IMR-90 (cell line): ENCODE data around the gene SDHA. TPM values are rescaled to one million over a fixed set of nuclear protein-coding genes. Genes with fewer than 3 reads are reported as not detected.

ENCODE experiments used
- ATAC-seq: fragments of 200-7000 bp; cut with Tn5 transposase; 2 replicates; pipeline ENCODE4 v1.9.1; 2020; ENCODE audit warnings: low read depth, mild to moderate bottlenecking, moderate library complexity
- BruUV-seq: library from RNA; stranded (reverse); fragments of 400-500 nt; replicated peaks from 2 replicates; lab custom pipeline; 2021; lab: Mats Ljungman, UMichigan
- CTCF ChIA-PET: fragments of 300-600 bp; formaldehyde crosslinking; extraction: SDS; loops from one replicate; lab custom pipeline; 2021; ENCODE audit warnings: antibody characterized with exemption; lab: Yijun Ruan, JAX
- POLR2A ChIA-PET: fragments of 300-600 bp; sonication (Branson Sonifier 250); formaldehyde crosslinking; loops from one replicate; lab custom pipeline; 2022; ENCODE audit warnings: antibody characterized with exemption; ENCODE audit not compliant: unreplicated experiment; lab: Charles Lee
- DNase-seq: peaks from one replicate; pipeline ENCODE4 v3.0.0; 2013
- H2AFZ ChIP-seq: replicated peaks from 2 replicates; pipeline ENCODE3; 2013; ENCODE audit warnings: low read length, mild to moderate bottlenecking; ENCODE audit not compliant: poor library complexity
- H2AK5ac ChIP-seq: 2 replicates; pipeline ENCODE4 v1.6.1; 2013; ENCODE audit warnings: low read depth, low read length, inconsistent platforms
- H2AK9ac ChIP-seq: replicated peaks from 2 replicates; pipeline ENCODE3; 2013; ENCODE audit warnings: mild to moderate bottlenecking, low read depth, low read length, moderate library complexity; ENCODE audit not compliant: poor library complexity
- H2BK120ac ChIP-seq: 2 replicates; pipeline ENCODE4 v1.6.1; 2013; ENCODE audit warnings: low read depth, low read length, inconsistent platforms
- H2BK15ac ChIP-seq: 3 replicates; pipeline ENCODE4 v1.6.1; 2013; ENCODE audit warnings: low read depth, low read length, inconsistent platforms
- H2BK20ac ChIP-seq: 2 replicates; pipeline ENCODE4 v1.6.1; 2013; ENCODE audit warnings: low read depth, mild to moderate bottlenecking, inconsistent platforms, low read length, moderate library complexity
- H2BK5ac ChIP-seq: 2 replicates; pipeline ENCODE4 v1.6.1; 2013; ENCODE audit warnings: mild to moderate bottlenecking, low read depth, low read length, inconsistent platforms; ENCODE audit not compliant: poor library complexity, severe bottlenecking
- H3K14ac ChIP-seq: replicated peaks from 2 replicates; pipeline ENCODE4 v1.6.1; 2013; ENCODE audit warnings: low read depth, low read length, inconsistent platforms
- H3K18ac ChIP-seq: 2 replicates; pipeline ENCODE4 v1.6.1; 2013; ENCODE audit warnings: low read depth, low read length, control low read depth
- H3K23ac ChIP-seq: 2 replicates; pipeline ENCODE4 v1.6.1; 2013; ENCODE audit warnings: low read depth, low read length, inconsistent platforms
- H3K27ac ChIP-seq: 2 replicates; pipeline ENCODE4 v1.5.1; 2013; ENCODE audit warnings: mild to moderate bottlenecking, control low read depth, low read length; ENCODE audit not compliant: insufficient read depth
- H3K27me3 ChIP-seq: 2 replicates; pipeline ENCODE4 v1.6.1; 2013; ENCODE audit warnings: low read length; ENCODE audit not compliant: control insufficient read depth, insufficient read depth
- H3K36me3 ChIP-seq: 2 replicates; pipeline ENCODE4 v1.6.1; 2013; ENCODE audit warnings: low read length, mixed read lengths; ENCODE audit not compliant: control insufficient read depth, insufficient read depth
- H3K4ac ChIP-seq: 2 replicates; pipeline ENCODE4 v1.6.1; 2013; ENCODE audit warnings: low read depth, low read length, inconsistent platforms
- H3K4me1 ChIP-seq: 2 replicates; pipeline ENCODE4 v1.6.1; 2013; ENCODE audit warnings: low read length, mixed read lengths; ENCODE audit not compliant: control insufficient read depth, insufficient read depth
- H3K4me2 ChIP-seq: 2 replicates; pipeline ENCODE4 v1.6.1; 2013; ENCODE audit warnings: low read depth, mild to moderate bottlenecking, control low read depth, low read length, moderate library complexity
- H3K4me3 ChIP-seq: 2 replicates; pipeline ENCODE4 v1.5.1; 2013; ENCODE audit warnings: low read depth, mild to moderate bottlenecking, control low read depth, low read length, moderate library complexity; ENCODE audit not compliant: insufficient read depth
- H3K56ac ChIP-seq: 2 replicates; pipeline ENCODE4 v1.6.1; 2013; ENCODE audit warnings: low read length, inconsistent platforms; ENCODE audit not compliant: insufficient read depth; ENCODE audit errors: extremely low read depth
- H3K79me1 ChIP-seq, 2 experiments: 2 replicates each; pipeline ENCODE4 v1.6.1; 2013; ENCODE audit warnings: low read length in 2 of 2, inconsistent platforms in 1 of 2, low read depth in 1 of 2
- H3K9ac ChIP-seq: 2 replicates; pipeline ENCODE4 v1.6.1; 2013; ENCODE audit warnings: low read depth, low read length, control low read depth
- H3K9me1 ChIP-seq: 2 replicates; pipeline ENCODE4 v1.6.1; 2013; ENCODE audit warnings: low read length, inconsistent platforms; ENCODE audit not compliant: insufficient read depth
- H3K9me3 ChIP-seq: 2 replicates; pipeline ENCODE4 v1.6.1; 2013; ENCODE audit warnings: low read length; ENCODE audit not compliant: control insufficient read depth, insufficient read depth
- H4K20me1 ChIP-seq: 2 replicates; pipeline ENCODE4 v1.6.1; 2013; ENCODE audit warnings: low read length, inconsistent platforms; ENCODE audit not compliant: insufficient read depth
- H4K5ac ChIP-seq: 2 replicates; pipeline ENCODE4 v1.6.1; 2013; ENCODE audit warnings: mild to moderate bottlenecking, low read depth, low read length, control low read depth
- H4K8ac ChIP-seq, 2 experiments: 2 replicates each; pipeline ENCODE4 v1.6.1; 2013; ENCODE audit warnings: low read depth in 2 of 2, low read length in 2 of 2, control low read depth in 1 of 2, inconsistent platforms in 1 of 2
- H4K91ac ChIP-seq: 2 replicates; pipeline ENCODE4 v1.6.1; 2013; ENCODE audit warnings: low read depth, low read length, inconsistent platforms; ENCODE audit not compliant: insufficient read depth
- BHLHE40 ChIP-seq: fragments of 150-350 bp; IDR thresholded peaks from 2 replicates; pipeline ENCODE4 v1.6.1; 2016; ENCODE audit warnings: mild to moderate bottlenecking, low read depth, low read length
- CEBPB ChIP-seq: IDR thresholded peaks from 2 replicates; pipeline ENCODE4 v1.6.1; 2012; ENCODE audit warnings: low read depth, low read length, improper control_type of control experiment
- MAZ ChIP-seq: IDR thresholded peaks from 2 replicates; pipeline ENCODE4 v1.6.1; 2012; ENCODE audit warnings: low read depth, mild to moderate bottlenecking, low read length, improper control_type of control experiment, moderate library complexity, borderline replicate concordance
- MXI1 ChIP-seq: IDR thresholded peaks from 2 replicates; pipeline ENCODE4 v1.6.1; 2012; ENCODE audit warnings: low read depth, mild to moderate bottlenecking, low read length, moderate library complexity, borderline replicate concordance
- POLR2A ChIP-seq: IDR thresholded peaks from 2 replicates; pipeline ENCODE4 v1.6.1; 2012; ENCODE audit warnings: mild to moderate bottlenecking, low read depth, low read length
- RAD21 ChIP-seq: IDR thresholded peaks from 2 replicates; pipeline ENCODE4 v1.6.1; 2012; ENCODE audit warnings: low read length, improper control_type of control experiment
- RCOR1 ChIP-seq: IDR thresholded peaks from 2 replicates; pipeline ENCODE4 v1.6.1; 2012; ENCODE audit warnings: mild to moderate bottlenecking, low read length, improper control_type of control experiment; ENCODE audit not compliant: insufficient replicate concordance
- RFX5 ChIP-seq: IDR thresholded peaks from 2 replicates; pipeline ENCODE4 v1.8.0; 2012; ENCODE audit warnings: low read depth, mild to moderate bottlenecking, low read length, moderate library complexity
- WGBS, 2 experiments: methylation state at CpG; one replicate each; pipeline versions ENCODE4 v1.1.5 to v1.1.7; 2013; ENCODE audit warnings: missing lambda C conversion rate in 2 of 2; ENCODE audit not compliant: insufficient read length in 1 of 2; ENCODE audit errors: extremely low coverage in 2 of 2; 5-methylcytosine and 5-hydroxymethylcytosine counted together
- dilution Hi-C: fragments of 300-500 bp; cut with HindIII; formaldehyde crosslinking; loops from one replicate; pipeline ENCODE4 v1.14.3; 2018; ENCODE audit warnings: low sequenced_read_pairs; ENCODE audit not compliant: unreplicated experiment
- in situ Hi-C: fragments of 300-500 bp; cut with MboI; formaldehyde crosslinking; loops from 3 replicates; pipeline ENCODE4 v1.14.3; 2019; ENCODE audit warnings: low sequenced_read_pairs, inconsistent platforms, mixed read lengths
- intact Hi-C: fragments of 100-400 bp; cut with micrococcal nuclease; formaldehyde crosslinking; loops from 2 replicates; pipeline ENCODE4 v1.10.0; 2022
- polyA plus RNA-seq, 3 experiments: library from polyadenylated mRNA; depleted of rRNA; stranded (reverse); fragments of >200 nt; gene quantifications; 2 replicates each; pipeline ENCODE4 v1.2.3, GENCODE V29; 2012; ENCODE audit warnings: low replicate concordance in 1 of 3
- total RNA-seq: library from RNA; depleted of rRNA; stranded (reverse); fragments of >200 nt; gene quantifications from 2 replicates; pipeline ENCODE4 v1.2.3, GENCODE V29; 2012
- TF ChIP-seq, protein P1 (sequence below): fragments of 150-350 bp; IDR thresholded peaks from 2 replicates; pipeline ENCODE4 v1.6.1; 2016; ENCODE audit warnings: low read depth, mild to moderate bottlenecking, low read length, moderate library complexity, borderline replicate concordance
- TF ChIP-seq, protein P2 (sequence below): conservative IDR thresholded peaks from 2 replicates; pipeline ENCODE4 v1.5.1; 2012; ENCODE audit warnings: mild to moderate bottlenecking, low read depth, low read length, improper control_type of control experiment

SDHA gene
- total and polyA plus RNA-seq, 2 of the 4 experiments (the other 2 are of a cell fraction), result 105 to 121 TPM

DNA sequence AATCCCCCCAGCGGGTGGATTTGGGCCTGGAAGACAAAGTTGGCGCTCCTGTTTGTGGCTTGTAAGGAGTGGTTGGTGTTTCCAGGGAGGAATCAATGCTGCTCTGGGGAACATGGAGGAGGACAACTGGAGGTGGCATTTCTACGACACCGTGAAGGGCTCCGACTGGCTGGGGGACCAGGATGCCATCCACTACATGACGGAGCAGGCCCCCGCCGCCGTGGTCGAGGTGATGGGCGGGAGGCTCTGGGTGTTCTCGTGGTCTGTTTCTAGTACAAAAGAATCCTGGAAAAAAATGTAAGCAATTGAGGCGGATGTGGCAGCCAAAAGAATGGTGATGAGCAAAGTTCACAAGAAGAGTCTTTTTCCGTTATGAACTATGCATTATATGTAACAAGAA, 7.2 kb downstream of the SDHA start:
- CTCF ChIA-PET, result no interaction called here
- H4K8ac ChIP-seq, result no peak overlapping the region
- dilution Hi-C loops, result no loop called here

More for the DNA sequence above, 7.2 kb downstream of the SDHA start:
- Histone ChIP-seq H3K9me3 (no peaks in the 10 kb centered on the region), H2AK5ac (no peak overlapping the region), H3K9me1 (peaks cover 15% of the 10 kb centered on the region), H2BK120ac (no peak overlapping the region), H3K79me1 (peaks cover 35 to 45% of the 10 kb centered on the region in 2 experiments), H4K5ac (no peak overlapping the region), H3K9ac (no peak overlapping the region), H2AFZ (no peak overlapping the region), H3K4ac (no peak overlapping the region), H3K18ac (no peak overlapping the region), H3K23ac (no peak overlapping the region), H2AK9ac (no peak overlapping the region), H2BK5ac (no peak overlapping the region), H3K4me3 (no peak overlapping the region), H2BK20ac (no peak overlapping the region), H3K4me1 (peaks cover 6% of the 10 kb centered on the region; the same call in 1 of the 2 replicates), H3K56ac (no peak overlapping the region), H3K36me3 (peaks cover 45% of the 10 kb centered on the region), H3K14ac (no peak overlapping the region), H3K4me2 (no peak overlapping the region), H3K27me3 (no peaks in the 10 kb centered on the region), H4K91ac (no peak overlapping the region), H3K27ac (no peak overlapping the region), H2BK15ac (no peak overlapping the region), H4K20me1 (peaks cover 38% of the 10 kb centered on the region)
- no peak for TF ChIP-seq MAZ
- no peak for TF ChIP-seq MXI1
- TF ChIP-seq, protein P1, sequence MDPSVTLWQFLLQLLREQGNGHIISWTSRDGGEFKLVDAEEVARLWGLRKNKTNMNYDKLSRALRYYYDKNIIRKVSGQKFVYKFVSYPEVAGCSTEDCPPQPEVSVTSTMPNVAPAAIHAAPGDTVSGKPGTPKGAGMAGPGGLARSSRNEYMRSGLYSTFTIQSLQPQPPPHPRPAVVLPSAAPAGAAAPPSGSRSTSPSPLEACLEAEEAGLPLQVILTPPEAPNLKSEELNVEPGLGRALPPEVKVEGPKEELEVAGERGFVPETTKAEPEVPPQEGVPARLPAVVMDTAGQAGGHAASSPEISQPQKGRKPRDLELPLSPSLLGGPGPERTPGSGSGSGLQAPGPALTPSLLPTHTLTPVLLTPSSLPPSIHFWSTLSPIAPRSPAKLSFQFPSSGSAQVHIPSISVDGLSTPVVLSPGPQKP, result no peak
- TF ChIP-seq, protein P2, sequence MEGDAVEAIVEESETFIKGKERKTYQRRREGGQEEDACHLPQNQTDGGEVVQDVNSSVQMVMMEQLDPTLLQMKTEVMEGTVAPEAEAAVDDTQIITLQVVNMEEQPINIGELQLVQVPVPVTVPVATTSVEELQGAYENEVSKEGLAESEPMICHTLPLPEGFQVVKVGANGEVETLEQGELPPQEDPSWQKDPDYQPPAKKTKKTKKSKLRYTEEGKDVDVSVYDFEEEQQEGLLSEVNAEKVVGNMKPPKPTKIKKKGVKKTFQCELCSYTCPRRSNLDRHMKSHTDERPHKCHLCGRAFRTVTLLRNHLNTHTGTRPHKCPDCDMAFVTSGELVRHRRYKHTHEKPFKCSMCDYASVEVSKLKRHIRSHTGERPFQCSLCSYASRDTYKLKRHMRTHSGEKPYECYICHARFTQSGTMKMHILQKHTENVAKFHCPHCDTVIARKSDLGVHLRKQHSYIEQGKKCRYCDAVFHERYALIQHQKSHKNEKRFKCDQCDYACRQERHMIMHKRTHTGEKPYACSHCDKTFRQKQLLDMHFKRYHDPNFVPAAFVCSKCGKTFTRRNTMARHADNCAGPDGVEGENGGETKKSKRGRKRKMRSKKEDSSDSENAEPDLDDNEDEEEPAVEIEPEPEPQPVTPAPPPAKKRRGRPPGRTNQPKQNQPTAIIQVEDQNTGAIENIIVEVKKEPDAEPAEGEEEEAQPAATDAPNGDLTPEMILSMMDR, result no peak
- TF ChIP-seq CEBPB, result no peak
- TF ChIP-seq BHLHE40, result no peak
- no peak for TF ChIP-seq RAD21
- TF ChIP-seq RCOR1, result no peak
- no peak for TF ChIP-seq POLR2A
- no peak for TF ChIP-seq RFX5
- intact Hi-C loops, result no loop called here
- in situ Hi-C loops, result no loop called here
- DNase-seq (no peak), ATAC-seq (no peak)
- POLR2A ChIA-PET, result no interaction called here
- BruUV-seq, result no TSS peak
- WGBS, 2 experiments, result 100% methylated on average over 3 of the region's 14 CpGs; no CpG with 5 or more reads in 1 of the 2 experiments
